SK-N-SH treated with all-trans-retinoic acid at 6 μM for 48 hours (cell line): ENCODE data around the gene EGFL6.

Source experiments
- TF ChIP-seq, protein P1 (sequence below): fragments of 250-450 bp; sonication (Bioruptor Pico); IDR thresholded peaks from 2 replicates; pipeline ENCODE4 v1.5.1; 2021; ENCODE audit warnings: mild to moderate bottlenecking, moderate library complexity
- TF ChIP-seq, protein P2 (sequence below): fragments of 250-450 bp; sonication (Bioruptor Pico); IDR thresholded peaks from 2 replicates; pipeline ENCODE4 v1.8.0; 2020; ENCODE audit warnings: mild to moderate bottlenecking, moderate library complexity, borderline replicate concordance

DNA sequence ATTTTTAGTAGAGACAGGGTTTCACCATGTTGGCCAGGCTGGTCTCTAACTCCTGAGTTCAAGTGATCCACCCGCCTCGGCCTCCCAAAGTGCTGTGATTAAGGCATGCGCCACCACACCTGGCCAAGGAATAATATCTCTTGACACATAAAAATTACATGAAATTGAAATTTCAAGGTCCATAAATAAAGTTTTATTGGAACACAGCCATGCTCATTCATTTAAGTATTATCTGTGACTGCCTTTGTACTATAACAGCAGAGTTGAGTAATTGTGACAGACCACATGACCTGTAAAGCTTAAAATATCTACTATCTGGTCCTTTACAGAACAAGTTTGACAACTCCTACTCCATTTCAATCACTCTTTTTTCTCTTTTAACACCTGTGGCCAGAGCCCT, 17.8 kb upstream of the EGFL6 start:
- TF ChIP-seq, protein P1, sequence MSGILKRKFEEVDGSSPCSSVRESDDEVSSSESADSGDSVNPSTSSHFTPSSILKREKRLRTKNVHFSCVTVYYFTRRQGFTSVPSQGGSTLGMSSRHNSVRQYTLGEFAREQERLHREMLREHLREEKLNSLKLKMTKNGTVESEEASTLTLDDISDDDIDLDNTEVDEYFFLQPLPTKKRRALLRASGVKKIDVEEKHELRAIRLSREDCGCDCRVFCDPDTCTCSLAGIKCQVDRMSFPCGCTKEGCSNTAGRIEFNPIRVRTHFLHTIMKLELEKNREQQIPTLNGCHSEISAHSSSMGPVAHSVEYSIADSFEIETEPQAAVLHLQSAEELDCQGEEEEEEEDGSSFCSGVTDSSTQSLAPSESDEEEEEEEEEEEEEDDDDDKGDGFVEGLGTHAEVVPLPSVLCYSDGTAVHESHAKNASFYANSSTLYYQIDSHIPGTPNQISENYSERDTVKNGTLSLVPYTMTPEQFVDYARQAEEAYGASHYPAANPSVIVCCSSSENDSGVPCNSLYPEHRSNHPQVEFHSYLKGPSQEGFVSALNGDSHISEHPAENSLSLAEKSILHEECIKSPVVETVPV (CRISPR knock-in tag), result no peak
- TF ChIP-seq, protein P2, sequence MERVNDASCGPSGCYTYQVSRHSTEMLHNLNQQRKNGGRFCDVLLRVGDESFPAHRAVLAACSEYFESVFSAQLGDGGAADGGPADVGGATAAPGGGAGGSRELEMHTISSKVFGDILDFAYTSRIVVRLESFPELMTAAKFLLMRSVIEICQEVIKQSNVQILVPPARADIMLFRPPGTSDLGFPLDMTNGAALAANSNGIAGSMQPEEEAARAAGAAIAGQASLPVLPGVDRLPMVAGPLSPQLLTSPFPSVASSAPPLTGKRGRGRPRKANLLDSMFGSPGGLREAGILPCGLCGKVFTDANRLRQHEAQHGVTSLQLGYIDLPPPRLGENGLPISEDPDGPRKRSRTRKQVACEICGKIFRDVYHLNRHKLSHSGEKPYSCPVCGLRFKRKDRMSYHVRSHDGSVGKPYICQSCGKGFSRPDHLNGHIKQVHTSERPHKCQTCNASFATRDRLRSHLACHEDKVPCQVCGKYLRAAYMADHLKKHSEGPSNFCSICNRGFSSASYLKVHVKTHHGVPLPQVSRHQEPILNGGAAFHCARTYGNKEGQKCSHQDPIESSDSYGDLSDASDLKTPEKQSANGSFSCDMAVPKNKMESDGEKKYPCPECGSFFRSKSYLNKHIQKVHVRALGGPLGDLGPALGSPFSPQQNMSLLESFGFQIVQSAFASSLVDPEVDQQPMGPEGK (CRISPR knock-in tag), result no peak
